OCI-LY1 (cell line): ENCODE results near the gene BPIFB4.

Experiments used
- H2AFZ ChIP-seq: fragments of 200-600 bp; sonication (generic), shearing (Covaris generic); 2 replicates; pipeline ENCODE4 v1.6.0; 2014; ENCODE audit warnings: antibody characterized with exemption, mild to moderate bottlenecking, low read length
- H3F3A ChIP-seq: fragments of 200-600 bp; sonication (generic), shearing (Covaris generic); 2 replicates; pipeline ENCODE4 v1.6.0; 2014; ENCODE audit warnings: mild to moderate bottlenecking, antibody characterized with exemption, low read length, moderate library complexity; ENCODE audit not compliant: insufficient read depth
- H3K27ac ChIP-seq: fragments of 200-600 bp; sonication (generic); 2 replicates; pipeline ENCODE4 v1.5.1; 2014; ENCODE audit warnings: low read length, mixed run types, mild to moderate bottlenecking, low read depth; ENCODE audit not compliant: poor library complexity, severe bottlenecking
- H3K27me3 ChIP-seq: fragments of 200-600 bp; sonication (generic); 2 replicates; pipeline ENCODE4 v1.6.0; 2014; ENCODE audit warnings: antibody characterized with exemption, mild to moderate bottlenecking, low read length, moderate library complexity; ENCODE audit not compliant: insufficient read depth
- H3K36me3 ChIP-seq: fragments of 200-600 bp; sonication (generic); 2 replicates; pipeline ENCODE4 v1.6.1; 2014; ENCODE audit warnings: mild to moderate bottlenecking, antibody characterized with exemption, low read length, moderate library complexity, mixed read lengths; ENCODE audit not compliant: insufficient read depth
- H3K4me1 ChIP-seq: fragments of 200-600 bp; sonication (generic); 2 replicates; pipeline ENCODE4 v1.5.1; 2014; ENCODE audit warnings: mild to moderate bottlenecking, low read length, moderate library complexity; ENCODE audit not compliant: insufficient read depth, severe bottlenecking
- H3K4me2 ChIP-seq: fragments of 200-600 bp; sonication (generic), shearing (Covaris generic); 2 replicates; pipeline ENCODE4 v1.6.1; 2014; ENCODE audit warnings: low read length
- H3K4me3 ChIP-seq: fragments of 200-600 bp; sonication (generic); 2 replicates; pipeline ENCODE4 v1.5.1; 2014; ENCODE audit warnings: low read length, low read depth, mild to moderate bottlenecking, mixed read lengths; ENCODE audit not compliant: poor library complexity, severe bottlenecking
- H3K79me2 ChIP-seq: fragments of 200-600 bp; shearing (Covaris generic); 2 replicates; pipeline ENCODE4 v1.6.1; 2016; ENCODE audit warnings: mixed run types, low read length, mixed read lengths; ENCODE audit not compliant: insufficient read depth
- H3K9ac ChIP-seq: fragments of 200-600 bp; sonication (generic), shearing (Covaris generic); 2 replicates; pipeline ENCODE4 v1.6.1; 2014; ENCODE audit warnings: mild to moderate bottlenecking, low read length, mixed read lengths
- H3K9me2 ChIP-seq: fragments of 200-600 bp; sonication (generic), shearing (Covaris generic); 2 replicates; pipeline ENCODE4 v1.6.1; 2014; ENCODE audit warnings: low read depth, mild to moderate bottlenecking, low read length, mixed read lengths
- H3K9me3 ChIP-seq: fragments of 200-600 bp; shearing (Covaris generic); 2 replicates; pipeline ENCODE4 v1.6.1; 2014; ENCODE audit warnings: low read length, mixed read lengths
- H4K20me1 ChIP-seq: fragments of 200-600 bp; sonication (generic), shearing (Covaris generic); 2 replicates; pipeline ENCODE4 v1.6.0; 2016; ENCODE audit warnings: mild to moderate bottlenecking, low read length; ENCODE audit not compliant: insufficient read depth
- EZH2 ChIP-seq: fragments of 200-600 bp; sonication (generic), shearing (Covaris generic); IDR thresholded peaks from 2 replicates; pipeline ENCODE4 v1.8.0; 2017; ENCODE audit warnings: borderline replicate concordance, mixed run types, mild to moderate bottlenecking, antibody characterized with exemption, low read length, moderate library complexity, mixed read lengths
- TF ChIP-seq, protein P1 (sequence below): fragments of 200-600 bp; sonication (generic), shearing (Covaris generic); IDR thresholded peaks from 2 replicates; pipeline ENCODE4 v1.5.1; 2017; ENCODE audit warnings: mild to moderate bottlenecking, antibody characterized with exemption, low read length, moderate library complexity, mixed read lengths

BPIFB4 gene

DNA sequence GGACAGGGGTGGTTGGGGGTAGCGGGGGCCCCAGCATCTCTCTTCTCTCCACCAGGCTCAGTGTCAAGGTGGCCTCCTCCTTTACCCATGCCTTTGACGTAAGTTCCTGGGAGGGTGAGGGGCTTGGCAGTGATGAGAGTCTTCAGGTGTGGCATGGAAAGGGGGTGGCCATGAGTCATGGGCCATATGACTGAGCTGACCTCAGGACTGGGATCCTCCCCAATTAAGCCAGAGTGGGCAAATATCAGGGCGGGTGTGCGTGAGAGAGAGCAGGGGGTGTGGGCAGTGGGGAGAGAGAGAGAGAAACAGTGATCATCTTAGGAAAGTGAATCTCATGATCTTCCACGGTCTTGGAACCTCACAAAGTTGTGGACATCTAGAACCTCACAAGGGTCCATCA lies 8.2 kb upstream of the BPIFB4 start:
- no peak overlapping the region for H3K27ac ChIP-seq
- no peaks in the 10 kb centered on the region for H3K9me3 ChIP-seq
- no peaks in the 10 kb centered on the region for H3K79me2 ChIP-seq
- TF ChIP-seq, protein P1, sequence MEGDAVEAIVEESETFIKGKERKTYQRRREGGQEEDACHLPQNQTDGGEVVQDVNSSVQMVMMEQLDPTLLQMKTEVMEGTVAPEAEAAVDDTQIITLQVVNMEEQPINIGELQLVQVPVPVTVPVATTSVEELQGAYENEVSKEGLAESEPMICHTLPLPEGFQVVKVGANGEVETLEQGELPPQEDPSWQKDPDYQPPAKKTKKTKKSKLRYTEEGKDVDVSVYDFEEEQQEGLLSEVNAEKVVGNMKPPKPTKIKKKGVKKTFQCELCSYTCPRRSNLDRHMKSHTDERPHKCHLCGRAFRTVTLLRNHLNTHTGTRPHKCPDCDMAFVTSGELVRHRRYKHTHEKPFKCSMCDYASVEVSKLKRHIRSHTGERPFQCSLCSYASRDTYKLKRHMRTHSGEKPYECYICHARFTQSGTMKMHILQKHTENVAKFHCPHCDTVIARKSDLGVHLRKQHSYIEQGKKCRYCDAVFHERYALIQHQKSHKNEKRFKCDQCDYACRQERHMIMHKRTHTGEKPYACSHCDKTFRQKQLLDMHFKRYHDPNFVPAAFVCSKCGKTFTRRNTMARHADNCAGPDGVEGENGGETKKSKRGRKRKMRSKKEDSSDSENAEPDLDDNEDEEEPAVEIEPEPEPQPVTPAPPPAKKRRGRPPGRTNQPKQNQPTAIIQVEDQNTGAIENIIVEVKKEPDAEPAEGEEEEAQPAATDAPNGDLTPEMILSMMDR, result no peak
- no peaks in the 10 kb centered on the region for H3K36me3 ChIP-seq
- H3K4me3 ChIP-seq, result no peak overlapping the region
- H3F3A ChIP-seq, result no peaks in the 10 kb centered on the region
- no peaks in the 10 kb centered on the region for H4K20me1 ChIP-seq
- H3K9ac ChIP-seq, result no peak overlapping the region
- H3K4me1 ChIP-seq, result no peaks in the 10 kb centered on the region
- H2AFZ ChIP-seq, result no peak overlapping the region
- H3K9me2 ChIP-seq, result no peaks in the 10 kb centered on the region
- H3K27me3 ChIP-seq, result 0 out of 2 replicates have a peak, but pooled peaks cover 4% of the 10 kb centered on the region
- H3K4me2 ChIP-seq, result no peak overlapping the region

DNA sequence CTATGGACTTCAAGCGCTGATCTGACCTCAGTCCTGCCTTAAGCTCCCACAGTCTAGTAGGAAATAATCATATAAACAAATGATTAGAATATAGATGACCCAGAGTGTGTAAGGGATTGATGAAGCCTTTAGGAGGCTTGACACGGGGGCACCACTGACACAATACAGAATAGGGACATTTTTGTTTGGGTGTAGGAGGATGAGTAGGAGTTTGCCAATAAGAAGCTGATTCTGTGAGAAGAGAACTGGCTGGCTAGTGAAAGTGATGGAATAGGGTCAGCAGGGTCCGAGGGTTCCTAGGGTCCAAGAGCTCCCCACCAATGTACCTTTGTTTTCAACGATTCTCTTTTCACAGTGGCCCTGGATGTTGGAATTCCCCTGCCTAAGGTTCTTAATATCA lies 7.1 kb upstream of the BPIFB4 start:
- Histone ChIP-seq H2AFZ (no peak overlapping the region), H3K4me1 (no peaks in the 10 kb centered on the region), H4K20me1 (no peaks in the 10 kb centered on the region), H3K36me3 (no peaks in the 10 kb centered on the region), H3K79me2 (no peaks in the 10 kb centered on the region), H3K9me3 (no peaks in the 10 kb centered on the region), H3K9me2 (no peaks in the 10 kb centered on the region), H3K4me3 (no peak overlapping the region), H3K27ac (no peak overlapping the region), H3K4me2 (no peak overlapping the region), H3K27me3 (peaks cover 4% of the 10 kb centered on the region; the same call in 1 of the 2 replicates), H3K9ac (no peak overlapping the region), H3F3A (no peaks in the 10 kb centered on the region)
- no peak for TF ChIP-seq EZH2
- TF ChIP-seq, protein P1, result no peak

DNA sequence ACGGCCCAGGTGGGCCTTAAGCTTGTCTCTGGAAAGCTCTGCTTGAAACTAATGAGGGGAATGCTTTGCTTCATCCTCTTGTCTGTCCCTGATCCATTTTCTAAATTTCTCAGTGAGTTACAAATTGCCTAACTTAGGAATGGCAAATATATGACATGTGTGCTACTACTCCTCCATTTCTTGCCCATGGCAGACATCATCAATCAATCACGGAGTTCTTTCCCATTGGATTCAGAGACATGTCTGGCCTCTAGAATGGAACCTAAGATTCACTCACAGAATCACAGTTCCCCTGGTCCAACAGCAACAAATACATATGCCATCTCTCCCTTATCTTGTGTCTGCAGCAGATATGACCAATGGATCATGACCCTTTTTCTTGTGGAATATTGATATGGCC lies 6.6 kb upstream of the BPIFB4 start:
- Histone ChIP-seq H3K27ac (no peak overlapping the region), H3K4me1 (no peaks in the 10 kb centered on the region), H3F3A (no peaks in the 10 kb centered on the region), H3K9me3 (no peaks in the 10 kb centered on the region), H3K9ac (no peak overlapping the region), H3K79me2 (no peaks in the 10 kb centered on the region), H3K27me3 (peaks cover 6% of the 10 kb centered on the region; the same call in 1 of the 2 replicates), H2AFZ (no peak overlapping the region), H3K4me2 (no peak overlapping the region), H3K36me3 (no peaks in the 10 kb centered on the region), H3K9me2 (no peaks in the 10 kb centered on the region), H4K20me1 (no peaks in the 10 kb centered on the region), H3K4me3 (no peak overlapping the region)
- TF ChIP-seq EZH2, result no peak
- TF ChIP-seq, protein P1, result no peak
